Measurements from ENCODE around the gene TFAP2C.

Gene TFAP2C

GRCh38 chr20:56628873-56629463 is at the start of gene TFAP2C:
TFAP2C (plus strand) TSS chr20:56629306; CDS start chr20:56629545, 239 bp downstream.
- no peak for DNase-seq

DNA sequence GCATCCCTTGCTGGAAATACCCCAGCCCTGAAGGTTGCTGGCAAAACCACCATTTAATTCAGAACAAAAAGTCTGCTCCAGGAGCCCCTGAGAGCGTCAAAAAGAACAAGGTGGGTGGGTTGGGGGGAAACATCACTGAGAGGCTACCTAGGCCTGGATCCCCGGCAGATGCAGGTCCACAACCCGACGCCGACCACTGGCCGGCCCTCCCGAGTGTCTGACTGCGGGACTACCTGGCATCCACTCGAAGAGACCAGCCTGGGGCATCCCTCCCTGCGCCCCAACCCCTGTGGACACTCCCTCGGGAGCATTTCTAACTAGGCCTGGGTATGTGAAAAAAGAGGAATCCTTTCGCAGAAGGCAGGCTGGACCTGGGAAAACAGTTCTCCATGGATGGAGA is 48.9 kb upstream of the TFAP2C start:
- no peak for DNase-seq

GRCh38 chr20:56581701-56582100 is 47.4 kb upstream of the TFAP2C start:
- DNase-seq, result no peak

DNA sequence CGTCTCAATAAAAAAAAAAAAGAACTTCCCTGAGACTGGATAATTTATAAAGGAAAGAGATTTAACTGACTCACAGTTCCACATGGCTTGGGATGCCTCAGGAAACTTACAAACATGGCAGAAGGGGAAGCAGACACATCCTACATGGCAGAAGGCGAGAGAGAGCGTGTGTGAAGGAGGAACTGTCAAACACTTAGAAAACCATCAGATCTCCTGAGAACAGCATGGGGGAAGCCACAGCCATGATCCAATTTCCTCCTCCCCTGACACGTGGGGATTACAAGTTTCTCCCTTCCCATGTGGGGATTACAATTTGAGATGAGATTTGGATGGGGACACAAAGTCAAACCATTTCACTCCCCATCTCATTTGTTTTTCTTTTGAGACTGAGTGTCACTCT is 46.6 kb upstream of the TFAP2C start:
- no peak for DNase-seq

DNA sequence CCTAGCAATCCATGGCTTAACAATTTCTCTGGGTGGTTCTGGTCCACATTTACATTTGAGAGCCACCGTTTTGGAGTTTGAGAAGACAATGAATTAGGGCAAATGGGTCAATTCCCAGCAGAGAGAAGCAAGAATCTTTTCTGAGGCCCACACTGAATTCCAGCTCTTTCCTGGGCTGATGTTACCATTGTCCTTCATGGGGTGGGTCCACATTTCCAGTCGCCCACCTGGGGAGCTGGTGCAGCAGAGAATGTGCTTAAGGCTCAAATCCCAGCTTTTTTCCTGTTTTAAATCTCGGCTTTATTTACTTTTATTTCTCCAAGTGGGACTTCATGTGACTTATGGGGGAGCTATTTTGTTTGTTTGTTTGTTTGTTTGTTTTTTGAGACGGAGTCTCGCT is 44.2 kb upstream of the TFAP2C start:
- no peak for DNase-seq

GRCh38 chr20:56587307-56588041 is 41.6 kb upstream of the TFAP2C start:
- DNase-seq, result no peak

DNA sequence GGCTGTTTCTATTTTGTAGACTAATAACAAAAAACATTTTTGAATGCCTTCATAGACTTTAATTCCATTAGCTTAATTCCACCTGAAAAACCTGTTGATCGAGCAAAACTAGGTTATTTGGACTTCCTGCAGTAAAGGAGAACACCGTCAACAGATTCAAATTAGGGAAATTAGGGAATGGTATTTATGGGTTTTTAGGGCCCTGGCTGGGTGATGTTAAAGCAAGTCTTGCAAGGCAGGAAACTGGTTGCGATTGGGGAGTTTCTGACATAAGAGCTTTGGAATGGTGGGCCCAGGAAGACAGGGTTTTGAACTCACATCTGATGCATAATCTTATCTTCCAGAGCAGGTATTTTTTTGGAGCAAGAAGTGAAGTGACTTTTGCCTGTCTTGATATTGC is 40.1 kb upstream of the TFAP2C start:
- DNase-seq, result no peak

DNA sequence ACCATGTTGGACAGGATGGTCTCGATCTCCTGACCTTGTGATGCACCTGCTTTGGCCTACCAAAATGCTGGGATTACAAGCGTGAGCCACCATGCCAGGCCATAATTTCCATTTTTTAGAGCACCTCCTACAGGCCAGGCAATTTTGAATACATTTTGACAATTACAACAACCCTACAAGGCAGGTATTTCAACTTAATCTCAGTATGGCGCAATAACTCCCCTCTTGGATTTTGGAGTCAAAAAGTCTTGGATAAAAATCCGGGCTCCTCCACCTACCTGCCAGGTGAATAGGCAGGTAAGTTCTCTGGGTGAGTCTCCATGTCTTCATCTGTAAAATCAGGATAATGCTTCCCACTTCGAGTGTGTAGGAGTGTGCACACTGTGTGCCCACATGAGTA is 39.5 kb upstream of the TFAP2C start:
- no peak for DNase-seq

DNA sequence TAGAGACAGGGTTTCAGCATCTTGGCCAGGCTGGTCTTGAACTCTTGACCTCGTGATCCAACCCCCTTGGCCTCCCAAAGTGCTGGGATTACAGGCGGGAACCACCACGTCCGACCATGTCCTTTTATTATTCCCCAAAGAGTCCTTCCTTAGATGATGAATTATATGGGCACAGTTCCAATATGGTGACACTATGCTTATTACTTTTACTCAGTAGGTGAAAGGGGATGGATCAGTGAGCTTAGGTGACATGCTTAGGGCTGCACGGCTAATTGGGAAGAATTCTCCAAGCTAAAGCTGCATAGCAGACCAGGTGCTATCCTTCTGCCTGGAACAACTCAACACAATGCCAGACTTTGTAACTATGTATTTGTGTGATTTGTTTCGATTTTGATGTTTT is 38.2 kb upstream of the TFAP2C start:
- no peak for DNase-seq

- DNase-seq, result no peak
Observed at GRCh38 chr20:56592211-56592610, 36.9 kb upstream of the TFAP2C start.

DNA sequence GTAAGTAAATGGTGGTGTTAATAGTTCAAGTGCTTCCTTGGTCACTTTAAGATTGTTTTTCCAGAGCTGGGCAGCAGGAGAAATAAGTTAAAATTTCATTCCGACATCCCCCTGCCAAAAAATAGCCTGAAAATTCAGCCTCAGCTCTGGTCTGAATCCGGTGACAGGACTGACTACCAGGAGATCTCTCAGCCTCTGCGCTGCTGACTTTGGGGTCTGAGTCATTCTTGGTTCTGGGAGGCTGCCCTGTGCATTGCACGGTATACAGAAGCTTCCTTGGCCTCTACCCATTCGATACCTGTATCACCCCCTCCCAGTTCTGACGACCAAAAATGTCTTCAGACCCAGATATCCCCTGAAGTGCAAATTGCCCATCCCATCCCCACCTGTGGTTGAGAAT is 36.3 kb upstream of the TFAP2C start:
- no peak for DNase-seq

DNA sequence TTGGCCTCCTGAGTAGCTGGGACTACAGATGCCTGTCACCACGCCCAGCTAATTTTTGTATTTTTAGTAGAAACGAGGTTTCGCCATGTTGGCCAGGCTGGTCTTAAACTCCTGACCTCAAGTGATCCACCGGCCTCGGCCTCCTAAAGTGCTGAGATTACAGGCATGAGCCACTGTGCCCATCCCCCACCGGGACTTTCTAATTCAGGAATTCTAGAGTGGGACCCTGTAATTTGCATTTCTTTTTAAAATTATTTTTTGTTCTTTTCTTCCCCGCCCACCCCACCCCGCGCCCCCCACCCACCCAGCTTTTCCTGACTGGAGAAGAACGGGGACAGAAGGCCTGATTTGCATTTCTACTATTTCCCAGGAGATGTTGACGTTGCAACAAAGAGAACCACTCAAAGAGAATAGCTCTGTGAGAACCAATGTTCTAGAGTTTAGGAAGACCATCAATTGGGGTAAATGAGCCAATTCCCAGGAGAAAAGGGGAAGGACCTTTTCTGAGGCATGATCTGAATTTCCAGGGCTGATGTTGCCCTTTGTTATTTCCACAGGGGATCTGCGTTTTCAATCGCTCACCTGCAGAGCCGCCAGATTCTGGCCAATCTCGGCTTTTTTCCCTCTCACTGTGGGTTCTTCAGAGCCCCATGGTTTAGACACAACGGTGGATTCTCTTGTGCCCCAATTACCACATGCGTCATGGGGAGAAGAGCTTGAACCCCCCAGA is 33.2 kb upstream of the TFAP2C start:
- no peak for DNase-seq

GRCh38 chr20:56601166-56601565 is 27.9 kb upstream of the TFAP2C start:
- no peak for DNase-seq

- DNase-seq, result no peak
Observed at GRCh38 chr20:56604673-56605072, 24.4 kb upstream of the TFAP2C start.

- DNase-seq, result no peak
Observed at GRCh38 chr20:56605261-56605996, 23.7 kb upstream of the TFAP2C start.

DNA sequence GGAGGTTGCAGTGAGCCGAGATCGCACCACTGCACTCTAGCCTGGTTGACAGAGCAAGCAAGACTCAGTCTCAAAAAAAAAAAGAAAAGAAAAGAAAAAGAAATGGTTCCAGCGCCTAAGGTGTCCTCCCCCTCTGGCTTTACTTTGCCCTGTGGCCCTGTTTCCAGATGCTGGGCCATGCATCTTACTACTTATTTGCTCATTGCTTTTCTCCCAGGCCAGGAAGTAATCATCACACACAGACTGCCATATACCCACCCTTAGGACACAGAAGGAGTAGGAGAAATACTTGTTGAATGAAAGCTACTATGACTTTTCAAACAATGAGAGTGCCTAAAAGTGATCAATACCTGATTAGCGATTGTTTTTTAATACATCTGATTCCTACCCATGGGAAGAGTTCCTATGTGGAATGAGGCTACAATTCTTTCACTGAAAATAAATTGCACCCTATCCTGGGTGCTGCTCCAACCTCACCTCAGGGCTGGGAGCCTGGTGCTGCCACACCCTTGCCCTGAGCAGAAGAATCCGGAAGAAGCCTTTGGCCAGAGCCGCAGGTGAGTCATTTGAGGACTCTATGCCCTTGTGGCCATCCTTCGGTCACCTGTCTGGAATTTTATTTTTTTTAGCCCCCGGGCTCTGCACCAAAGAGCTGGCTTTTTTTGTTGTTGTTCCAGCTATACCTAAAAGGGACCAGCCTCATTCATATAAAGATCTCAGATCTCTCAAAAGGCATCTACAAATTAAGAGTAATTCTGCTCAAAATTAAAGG is 22.7 kb upstream of the TFAP2C start:
- DNase-seq, result no peak

DNA sequence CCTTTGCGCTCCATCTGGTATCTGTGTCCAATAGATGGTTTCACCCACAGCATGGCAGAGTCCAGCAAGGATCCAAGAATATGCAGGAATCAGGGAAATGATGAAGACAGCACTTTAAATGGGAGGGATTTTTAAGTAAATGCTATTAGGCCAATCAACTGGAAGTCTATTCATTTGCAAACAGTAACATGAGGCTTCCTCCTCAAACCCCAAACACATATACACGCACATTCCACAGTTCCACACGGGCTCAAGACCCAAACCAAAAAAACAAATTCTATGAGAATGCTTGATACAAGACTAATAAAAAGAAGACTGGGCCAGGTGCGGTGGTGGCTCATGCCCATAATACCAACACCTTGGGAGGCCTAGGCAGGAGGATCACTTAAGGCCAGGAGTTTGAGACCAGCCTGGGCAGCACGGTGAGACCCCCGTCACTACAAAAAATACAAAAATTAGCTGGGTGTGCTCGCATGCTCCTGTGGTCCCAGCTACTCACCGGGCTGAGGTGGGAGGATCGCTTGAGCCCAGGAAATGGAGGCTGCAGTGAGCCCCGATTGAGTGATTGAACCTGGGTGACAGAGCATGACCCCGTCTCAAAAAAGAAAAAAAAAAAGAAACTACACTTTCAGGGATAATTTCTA is 21.9 kb upstream of the TFAP2C start:
- DNase-seq, result no peak

- DNase-seq, result no peak
Observed at GRCh38 chr20:56608376-56608775, 20.7 kb upstream of the TFAP2C start.

- no peak for DNase-seq
Observed at GRCh38 chr20:56609321-56609720, 19.8 kb upstream of the TFAP2C start.

- DNase-seq, result no peak
Observed at GRCh38 chr20:56610098-56610497, 19.0 kb upstream of the TFAP2C start.

DNA sequence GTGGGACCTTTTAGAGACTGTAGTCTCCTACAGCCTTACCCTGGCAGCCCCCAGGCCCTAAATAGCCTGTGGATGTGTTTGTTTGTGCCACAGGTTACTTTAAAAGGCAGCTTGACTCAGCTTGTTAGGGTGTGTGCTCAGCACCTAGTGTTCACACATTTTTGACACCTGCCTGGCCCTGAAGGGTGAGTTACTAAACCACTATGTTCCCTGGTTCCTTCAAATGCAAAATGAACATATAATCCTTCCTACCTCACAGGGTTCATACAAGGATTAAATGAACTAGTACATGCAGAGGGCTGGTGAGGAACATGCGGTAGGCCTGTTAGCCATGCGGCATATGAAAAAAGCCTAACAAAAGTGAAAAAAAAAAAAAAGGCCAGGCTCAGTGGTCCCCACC is 14.9 kb upstream of the TFAP2C start:
- no peak for DNase-seq

DNA sequence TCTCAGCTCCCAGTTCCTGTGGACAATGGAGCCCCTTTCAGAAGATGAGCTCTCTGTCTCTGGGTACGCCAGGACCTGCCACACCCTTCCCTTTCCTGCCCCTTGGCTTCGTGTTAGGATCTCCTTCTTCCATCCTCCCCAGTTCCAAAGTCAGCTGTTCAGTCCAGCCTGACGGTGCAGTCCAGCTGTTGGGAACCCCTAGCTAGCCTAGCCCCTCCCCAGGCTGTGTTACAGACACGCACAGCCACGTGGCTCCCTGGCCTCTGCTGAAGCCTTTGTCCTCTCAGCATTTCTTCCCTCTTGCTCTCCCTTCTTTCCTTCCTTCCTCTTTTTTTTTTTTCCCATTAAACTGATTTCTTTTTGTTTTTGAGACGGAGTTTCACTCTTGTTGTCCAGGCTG is 12.4 kb upstream of the TFAP2C start:
- DNase-seq, result no peak
